Stomach (tissue), 4 donors: ENCODE data around the gene UFSP1.

Source experiments
- POLR2A ChIP-seq, 4 donors: fragments of 450-650 bp; IDR thresholded peaks; one replicate each; pipeline ENCODE4 v1.6.1; 2016; ENCODE audit warnings: antibody characterized with exemption in 4 of 4, control low read depth in 2 of 4, mild to moderate bottlenecking in 1 of 4, moderate library complexity in 1 of 4
- POLR2AphosphoS5 ChIP-seq, 3 donors: sonication (generic); formaldehyde crosslinking; IDR thresholded peaks; one replicate each; pipeline ENCODE4 v1.6.1; 2016; ENCODE audit warnings: antibody characterized with exemption in 3 of 3
- TF ChIP-seq, protein P1 (sequence below), 7 experiments: fragments of 450-650 bp in 4 of 7; fragments of 200-600 bp in 3 of 7; sonication (generic) in 3 of 7; IDR thresholded peaks; one replicate each; pipeline ENCODE4 v1.5.1; 2016 to 2019; ENCODE audit warnings: antibody characterized with exemption in 7 of 7, control low read depth in 2 of 7, mild to moderate bottlenecking in 1 of 7

GRCh38 chr7:100847360-100847759, 42.2 kb downstream of the UFSP1 start:
- TF ChIP-seq POLR2A (IDR thresholded peaks at IDR 0.05) (no peak), POLR2AphosphoS5 (IDR thresholded peaks at IDR 0.05) (no peak)
- TF ChIP-seq, protein P1, sequence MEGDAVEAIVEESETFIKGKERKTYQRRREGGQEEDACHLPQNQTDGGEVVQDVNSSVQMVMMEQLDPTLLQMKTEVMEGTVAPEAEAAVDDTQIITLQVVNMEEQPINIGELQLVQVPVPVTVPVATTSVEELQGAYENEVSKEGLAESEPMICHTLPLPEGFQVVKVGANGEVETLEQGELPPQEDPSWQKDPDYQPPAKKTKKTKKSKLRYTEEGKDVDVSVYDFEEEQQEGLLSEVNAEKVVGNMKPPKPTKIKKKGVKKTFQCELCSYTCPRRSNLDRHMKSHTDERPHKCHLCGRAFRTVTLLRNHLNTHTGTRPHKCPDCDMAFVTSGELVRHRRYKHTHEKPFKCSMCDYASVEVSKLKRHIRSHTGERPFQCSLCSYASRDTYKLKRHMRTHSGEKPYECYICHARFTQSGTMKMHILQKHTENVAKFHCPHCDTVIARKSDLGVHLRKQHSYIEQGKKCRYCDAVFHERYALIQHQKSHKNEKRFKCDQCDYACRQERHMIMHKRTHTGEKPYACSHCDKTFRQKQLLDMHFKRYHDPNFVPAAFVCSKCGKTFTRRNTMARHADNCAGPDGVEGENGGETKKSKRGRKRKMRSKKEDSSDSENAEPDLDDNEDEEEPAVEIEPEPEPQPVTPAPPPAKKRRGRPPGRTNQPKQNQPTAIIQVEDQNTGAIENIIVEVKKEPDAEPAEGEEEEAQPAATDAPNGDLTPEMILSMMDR (IDR thresholded peaks at IDR 0.05), result no peak
